Activated T-helper 1 cell treated with anti-CD3 and anti-CD28 coated beads, Interleukin-12 subunit alpha, Interleukin-12 subunit beta, Interleukin-2, Interleukin-4 antibody, amounts not matched to agents 30 ng/mL and 10 ng/mL and 1 ng/mL, durations not matched to agents 14 hours and 24 hours and 36 hours (primary cell): ENCODE data around the gene TGFBR3L. TPM values are rescaled to one million over a fixed set of nuclear protein-coding genes. Genes with fewer than 3 reads are reported as not detected.

ENCODE experiments used
- DNase-seq: peaks from one replicate; pipeline ENCODE4 v3.0.0; 2021; ENCODE audit warnings: low spot score
- H3K27ac Mint-ChIP-seq: one replicate; pipeline ENCODE4 v1.8.0; 2021; ENCODE audit warnings: mild to moderate bottlenecking, mixed read lengths
- H3K27me3 Mint-ChIP-seq: one replicate; pipeline ENCODE4 v1.8.0; 2022; ENCODE audit warnings: mild to moderate bottlenecking, moderate library complexity, mixed read lengths; ENCODE audit not compliant: insufficient read depth
- H3K36me3 Mint-ChIP-seq: one replicate; pipeline ENCODE4 v1.8.0; 2021; ENCODE audit warnings: low read depth, mixed read lengths
- H3K4me1 Mint-ChIP-seq: one replicate; pipeline ENCODE4 v1.8.0; 2021; ENCODE audit warnings: low read depth, mixed read lengths
- H3K4me3 Mint-ChIP-seq: one replicate; pipeline ENCODE4 v1.8.0; 2021; ENCODE audit warnings: mild to moderate bottlenecking, moderate library complexity, mixed read lengths
- H3K9me3 Mint-ChIP-seq: one replicate; pipeline ENCODE4 v1.8.0; 2021; ENCODE audit warnings: mixed read lengths
- intact Hi-C: fragments of 100-400 bp; cut with micrococcal nuclease; formaldehyde crosslinking; loops from one replicate; pipeline ENCODE4 v1.15.1; 2024
- total RNA-seq: library from RNA; stranded (reverse); gene quantifications from 2 replicates; pipeline ENCODE4 v1.2.3, GENCODE V29; 2022

TGFBR3L gene
- total RNA-seq, 1 donor from 2014 or later, result 6.9 TPM

DNA sequence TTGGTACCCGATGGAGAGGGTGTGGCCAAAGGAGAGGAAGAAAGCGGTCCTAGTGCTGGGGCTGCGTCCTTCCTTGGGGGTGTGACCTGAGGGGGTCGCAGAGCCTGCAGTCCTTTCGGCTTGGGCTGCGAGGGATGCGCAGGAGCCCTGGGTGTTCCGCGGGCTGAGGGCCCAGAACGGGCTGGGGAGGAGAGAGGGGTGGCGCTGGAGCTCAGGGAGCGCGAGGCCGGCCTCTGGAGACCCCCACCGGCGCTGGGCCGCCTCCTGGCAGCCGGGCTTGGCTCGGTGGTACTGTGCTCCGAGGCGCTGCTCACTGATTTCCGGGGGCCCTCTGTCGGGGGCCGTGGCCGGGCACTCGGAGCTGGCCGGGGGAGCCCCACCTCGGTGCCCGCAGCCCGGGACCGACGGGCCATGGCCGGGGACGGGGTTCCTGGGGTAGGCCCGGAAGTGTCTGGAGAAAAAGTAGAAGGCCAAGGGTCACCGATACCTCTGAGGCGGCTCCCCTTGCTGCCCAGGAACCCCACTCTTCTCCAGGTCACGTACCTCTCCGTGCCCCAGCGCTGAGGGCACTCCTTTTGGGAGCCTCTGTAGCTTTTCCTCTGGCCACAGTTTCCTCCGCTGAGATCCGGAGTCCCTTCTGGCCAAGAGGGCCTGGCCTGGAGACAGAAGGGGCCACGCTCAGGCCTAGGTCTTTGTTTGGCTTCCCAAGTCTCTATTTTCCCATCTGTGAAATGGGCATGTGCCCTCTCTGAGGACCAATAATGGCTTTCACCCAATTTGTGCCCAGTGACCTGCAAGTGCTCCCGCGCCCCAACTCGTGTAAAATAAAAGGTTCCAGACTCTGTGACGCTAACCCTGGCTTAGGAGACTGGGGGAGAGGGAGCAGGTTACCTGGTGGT lies 42.1 kb upstream of the TGFBR3L start:
- H3K4me1 Mint-ChIP-seq, result peaks cover 14% of the 10 kb centered on the region
- H3K36me3 Mint-ChIP-seq, result no peaks in the 10 kb centered on the region
- no peak overlapping the region for H3K27ac Mint-ChIP-seq
- no peaks in the 10 kb centered on the region for H3K9me3 Mint-ChIP-seq
- no peak for DNase-seq
- intact Hi-C loops, result no loop called here
- no peak overlapping the region for H3K4me3 Mint-ChIP-seq
- peaks cover 40% of the 10 kb centered on the region for H3K27me3 Mint-ChIP-seq

DNA sequence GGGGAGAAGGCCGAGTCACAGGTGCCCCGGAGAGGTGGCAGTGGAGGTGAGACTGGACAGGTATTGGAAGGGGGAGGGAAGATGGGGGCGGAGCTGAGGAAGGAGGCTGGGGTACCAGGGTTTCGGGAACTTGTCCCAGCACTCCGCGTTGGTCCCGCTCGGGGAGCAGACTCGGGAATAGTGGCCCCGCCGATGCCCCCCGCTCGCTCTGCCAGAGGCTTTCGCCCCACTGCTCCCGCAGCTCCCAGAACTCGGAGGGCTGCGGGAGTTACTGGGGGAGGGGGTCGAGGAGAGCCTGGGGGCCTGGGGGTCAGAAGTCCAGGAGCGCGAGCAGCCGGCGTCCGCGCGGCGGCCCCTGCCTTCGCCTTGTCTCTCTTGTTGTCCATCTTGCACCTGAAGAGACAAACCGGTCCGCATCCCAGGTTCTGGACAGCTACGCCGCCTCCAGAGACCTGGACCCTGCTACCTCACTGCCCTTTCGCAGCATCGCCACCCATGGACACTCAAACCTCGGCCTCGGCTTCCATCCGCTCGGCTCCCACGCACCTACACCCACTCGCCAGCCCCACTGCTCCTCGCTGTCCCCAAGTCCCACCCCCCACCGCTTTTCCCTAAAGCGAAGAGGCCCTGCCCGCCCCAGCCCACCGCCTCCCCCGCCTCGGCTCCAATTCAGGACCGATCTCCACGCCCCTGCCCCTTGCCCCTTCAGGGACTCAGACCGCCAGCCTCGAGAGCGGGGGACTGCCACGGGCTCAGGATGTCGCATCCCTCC lies 41.1 kb upstream of the TGFBR3L start:
- Mint-ChIP-seq H3K27me3 (peaks cover 32% of the 10 kb centered on the region), H3K4me3 (peak overlapping the region; percentile 80), H3K36me3 (no peaks in the 10 kb centered on the region), H3K4me1 (peaks cover 14% of the 10 kb centered on the region), H3K27ac (no peak overlapping the region), H3K9me3 (no peaks in the 10 kb centered on the region)
- intact Hi-C loops, result no loop called here
- no peak for DNase-seq

DNA sequence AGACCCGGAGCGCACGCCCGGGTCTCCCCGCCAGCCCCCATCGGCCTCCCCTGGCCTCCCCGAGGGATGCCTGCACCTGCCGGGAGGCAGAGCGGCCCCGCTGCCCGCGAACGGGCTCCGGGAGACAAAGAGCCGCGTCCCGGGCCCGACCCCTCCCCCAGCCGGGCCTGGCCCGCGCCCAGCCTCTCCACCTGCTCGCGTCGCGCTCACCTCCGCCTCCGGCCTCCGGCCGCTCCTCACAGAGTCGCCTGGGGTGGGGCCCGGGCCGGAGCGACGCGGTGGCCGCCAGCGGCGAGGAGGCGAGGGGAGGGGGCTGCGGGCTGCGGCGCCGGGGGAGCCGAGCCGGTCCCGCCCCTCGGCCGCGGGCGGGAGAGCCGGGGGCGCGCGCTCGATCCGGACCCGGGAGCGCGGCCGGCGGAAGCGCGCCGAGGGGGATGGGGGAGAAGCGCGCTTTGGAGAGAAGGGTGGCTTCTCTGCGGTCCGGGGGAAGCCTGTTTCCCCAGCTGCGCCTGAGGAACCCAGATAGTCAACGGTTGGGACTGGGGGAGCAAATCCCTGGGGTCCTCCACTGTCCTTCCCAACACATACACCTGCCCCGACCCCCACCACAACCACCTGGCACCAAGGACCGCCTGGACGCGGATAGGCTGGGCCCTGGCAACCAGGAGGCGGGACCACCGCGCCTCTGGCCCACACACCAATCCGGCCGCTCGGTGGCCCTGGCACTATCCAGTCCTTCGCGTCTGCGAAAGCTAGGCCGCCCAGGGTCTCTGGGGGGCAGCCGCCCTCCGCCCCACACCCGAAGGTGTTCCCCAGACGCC lies 40.3 kb upstream of the TGFBR3L start, which contains the start of gene PRR36:
Gene PRR36 (minus strand): TSS at position 315 of the 821 bp plus-strand sequence. CDS start 701 bp downstream, outside the sequence.
- Mint-ChIP-seq H3K9me3 (no peaks in the 10 kb centered on the region), H3K4me3 (peak within 1 kb of the TSS; percentile 80), H3K27me3 (peaks cover 32% of the 10 kb centered on the region), H3K36me3 (no peaks in the 10 kb centered on the region), H3K4me1 (peaks cover 14% of the 10 kb centered on the region), H3K27ac (no peak within 1 kb of the TSS)
- intact Hi-C loops, result no loop called here
- no peak for DNase-seq

DNA sequence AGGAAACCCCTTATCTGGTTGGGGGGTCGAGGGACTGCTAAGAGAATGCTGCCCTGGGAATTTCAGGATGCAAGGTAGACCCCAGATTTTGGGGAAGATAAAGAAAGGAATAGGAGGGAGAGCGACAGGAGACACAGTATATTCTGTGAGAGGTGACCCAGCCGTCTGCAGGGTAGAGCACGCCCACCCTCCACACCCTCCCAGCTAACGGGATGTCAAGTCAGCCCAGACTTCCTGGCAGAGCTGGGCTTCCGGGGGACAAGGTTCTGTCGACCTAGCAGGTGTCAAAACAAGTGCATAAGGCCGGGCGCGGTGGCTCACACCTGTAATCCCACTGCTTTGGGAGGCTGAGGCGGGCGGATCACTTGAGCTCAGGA lies 39.7 kb upstream of the TGFBR3L start:
- DNase-seq, result no peak
- Mint-ChIP-seq H3K27ac (no peak overlapping the region), H3K27me3 (peaks cover 32% of the 10 kb centered on the region), H3K4me3 (no peak overlapping the region), H3K4me1 (peaks cover 14% of the 10 kb centered on the region), H3K36me3 (no peaks in the 10 kb centered on the region), H3K9me3 (no peaks in the 10 kb centered on the region)
- intact Hi-C loops, result no loop called here

DNA sequence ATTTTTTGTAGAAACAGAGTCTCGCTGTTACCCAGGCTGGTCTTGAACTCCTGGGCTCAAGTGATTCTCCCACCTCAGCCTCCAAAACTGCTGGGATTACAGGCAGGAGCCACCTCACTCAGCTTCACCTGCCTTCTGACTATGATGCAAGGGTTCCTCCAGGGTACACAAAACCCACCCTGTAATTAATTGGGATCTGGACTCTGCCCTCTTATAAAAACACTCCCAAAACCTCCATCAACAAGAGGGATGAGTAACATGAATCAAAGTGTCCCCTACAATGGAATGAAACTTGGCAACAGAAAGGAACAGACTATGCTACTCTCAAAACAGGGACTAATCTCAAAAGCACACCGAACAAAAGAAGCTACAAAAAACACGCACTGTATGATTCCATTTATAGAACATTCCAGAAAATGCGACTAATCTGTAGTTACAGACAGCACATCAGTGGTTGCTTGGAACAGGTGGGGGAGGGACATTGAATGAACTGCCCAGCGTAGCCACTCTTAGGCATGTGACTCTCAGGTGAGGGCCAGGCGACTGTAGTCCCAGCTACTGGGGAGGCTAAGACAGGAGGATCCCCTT lies 37.3 kb upstream of the TGFBR3L start:
- intact Hi-C loops, result no loop called here
- DNase-seq, result no peak
- Mint-ChIP-seq H3K36me3 (no peaks in the 10 kb centered on the region), H3K4me1 (no peaks in the 10 kb centered on the region), H3K4me3 (no peak overlapping the region), H3K27ac (no peak overlapping the region), H3K9me3 (no peaks in the 10 kb centered on the region), H3K27me3 (peaks cover 22% of the 10 kb centered on the region)

DNA sequence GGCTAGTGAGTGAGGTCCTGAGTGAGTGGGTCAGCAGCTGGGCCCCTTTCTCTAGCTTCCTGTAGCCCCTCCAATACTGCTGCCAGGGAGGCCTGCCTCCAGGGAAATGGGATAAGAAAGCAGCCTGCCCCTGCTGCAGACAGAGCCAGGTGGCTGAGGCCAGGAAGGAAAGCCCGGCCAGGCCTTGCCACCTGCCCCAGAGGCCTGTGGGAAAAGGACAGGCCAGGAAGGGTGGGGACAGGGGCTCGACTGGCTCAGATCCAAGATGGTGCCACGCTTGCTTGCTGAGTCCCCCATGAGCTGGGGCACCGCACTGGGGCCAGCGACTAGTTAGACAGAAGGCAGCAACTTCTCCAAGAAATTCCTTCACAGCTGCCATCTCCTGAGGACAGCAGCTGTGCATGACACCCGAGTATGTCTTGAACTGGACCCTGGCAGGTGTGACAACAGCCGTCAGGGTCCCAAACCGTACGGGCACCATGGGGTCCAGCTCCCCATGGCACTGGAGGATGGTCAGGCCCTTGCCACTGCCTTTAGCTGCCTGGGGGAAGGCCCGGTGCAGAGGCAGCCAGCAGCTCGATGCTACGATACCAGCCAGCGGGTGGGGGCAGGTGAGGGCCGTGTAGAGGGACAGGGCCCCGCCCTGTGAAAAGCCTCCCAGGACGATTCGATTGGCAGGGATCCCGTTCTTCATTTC lies 35.4 kb upstream of the TGFBR3L start:
- Mint-ChIP-seq H3K4me3 (no peak overlapping the region), H3K27ac (no peak overlapping the region), H3K4me1 (no peaks in the 10 kb centered on the region), H3K27me3 (peaks cover 13% of the 10 kb centered on the region), H3K36me3 (no peaks in the 10 kb centered on the region), H3K9me3 (no peaks in the 10 kb centered on the region)
- no peak for DNase-seq
- intact Hi-C loops, result no loop called here

DNA sequence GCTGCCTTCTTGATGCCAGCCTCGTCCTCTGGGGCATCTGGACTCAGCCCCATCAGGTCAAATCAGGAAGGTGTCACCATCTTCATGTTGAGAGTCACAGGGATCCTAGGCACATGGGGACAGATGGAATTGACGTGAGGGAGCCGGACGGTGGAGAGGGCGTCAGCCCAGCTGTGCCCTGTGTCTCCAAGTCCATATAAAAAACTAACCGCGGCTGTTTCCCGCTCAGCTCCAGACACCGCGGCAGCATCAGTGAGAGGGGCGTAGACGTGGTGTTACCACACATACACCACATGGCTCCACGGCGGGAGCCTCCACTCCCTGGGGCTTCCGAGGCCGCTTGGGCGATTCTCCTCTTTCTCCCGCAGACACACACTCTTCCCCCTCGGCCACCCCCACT lies 34.8 kb upstream of the TGFBR3L start:
- no peaks in the 10 kb centered on the region for H3K36me3 Mint-ChIP-seq
- peaks cover 13% of the 10 kb centered on the region for H3K27me3 Mint-ChIP-seq
- no peak for DNase-seq
- intact Hi-C loops, result no loop called here
- H3K9me3 Mint-ChIP-seq, result no peaks in the 10 kb centered on the region
- no peak overlapping the region for H3K27ac Mint-ChIP-seq
- no peak overlapping the region for H3K4me3 Mint-ChIP-seq
- no peaks in the 10 kb centered on the region for H3K4me1 Mint-ChIP-seq

DNA sequence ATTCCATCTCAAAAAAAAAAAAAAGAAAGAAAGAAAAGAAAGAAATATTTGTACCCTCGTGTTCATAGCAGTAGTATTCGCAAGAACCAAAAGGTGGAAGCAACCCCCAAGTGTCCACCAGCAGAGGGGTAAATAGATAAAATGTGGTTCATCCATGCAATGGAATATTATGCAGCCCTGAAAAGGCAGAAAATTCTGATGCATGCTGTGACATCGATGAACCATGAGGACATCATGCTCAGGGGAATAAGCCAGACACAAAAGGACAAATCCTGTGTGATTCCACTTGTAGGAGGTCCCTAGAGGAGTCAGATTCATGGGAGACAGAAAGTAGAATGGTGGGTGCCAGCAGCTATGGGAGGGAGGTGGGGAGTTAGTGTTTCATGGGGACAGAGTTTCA lies 32.7 kb upstream of the TGFBR3L start:
- peaks cover 2% of the 10 kb centered on the region for H3K27me3 Mint-ChIP-seq
- no peaks in the 10 kb centered on the region for H3K9me3 Mint-ChIP-seq
- H3K4me1 Mint-ChIP-seq, result no peaks in the 10 kb centered on the region
- H3K27ac Mint-ChIP-seq, result no peak overlapping the region
- H3K4me3 Mint-ChIP-seq, result no peak overlapping the region
- DNase-seq, result no peak
- intact Hi-C loops, result no loop called here
- H3K36me3 Mint-ChIP-seq, result no peaks in the 10 kb centered on the region

DNA sequence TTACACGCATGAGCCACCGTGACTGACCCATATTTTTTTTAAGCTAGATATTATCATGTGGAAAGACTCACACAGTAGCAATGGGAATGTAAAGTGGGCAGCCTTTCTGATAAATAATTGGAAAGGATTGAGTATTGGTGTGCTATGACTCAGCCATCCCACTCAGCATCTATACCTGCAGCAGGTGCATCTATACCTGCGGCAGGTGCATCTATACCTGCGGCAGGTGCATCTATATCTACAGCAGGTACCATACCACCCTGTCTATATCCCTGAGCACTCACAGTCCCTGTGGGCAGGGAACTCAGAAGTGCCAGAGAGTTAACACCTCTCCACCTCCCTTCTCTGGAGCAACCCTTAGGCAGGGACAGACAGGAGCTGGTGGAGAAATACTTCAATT lies 31.5 kb upstream of the TGFBR3L start:
- no peaks in the 10 kb centered on the region for H3K36me3 Mint-ChIP-seq
- H3K4me1 Mint-ChIP-seq, result no peaks in the 10 kb centered on the region
- no peak overlapping the region for H3K27ac Mint-ChIP-seq
- H3K27me3 Mint-ChIP-seq, result peaks cover 6% of the 10 kb centered on the region
- no peak overlapping the region for H3K4me3 Mint-ChIP-seq
- H3K9me3 Mint-ChIP-seq, result no peaks in the 10 kb centered on the region
- no peak for DNase-seq
- intact Hi-C loops, result no loop called here

DNA sequence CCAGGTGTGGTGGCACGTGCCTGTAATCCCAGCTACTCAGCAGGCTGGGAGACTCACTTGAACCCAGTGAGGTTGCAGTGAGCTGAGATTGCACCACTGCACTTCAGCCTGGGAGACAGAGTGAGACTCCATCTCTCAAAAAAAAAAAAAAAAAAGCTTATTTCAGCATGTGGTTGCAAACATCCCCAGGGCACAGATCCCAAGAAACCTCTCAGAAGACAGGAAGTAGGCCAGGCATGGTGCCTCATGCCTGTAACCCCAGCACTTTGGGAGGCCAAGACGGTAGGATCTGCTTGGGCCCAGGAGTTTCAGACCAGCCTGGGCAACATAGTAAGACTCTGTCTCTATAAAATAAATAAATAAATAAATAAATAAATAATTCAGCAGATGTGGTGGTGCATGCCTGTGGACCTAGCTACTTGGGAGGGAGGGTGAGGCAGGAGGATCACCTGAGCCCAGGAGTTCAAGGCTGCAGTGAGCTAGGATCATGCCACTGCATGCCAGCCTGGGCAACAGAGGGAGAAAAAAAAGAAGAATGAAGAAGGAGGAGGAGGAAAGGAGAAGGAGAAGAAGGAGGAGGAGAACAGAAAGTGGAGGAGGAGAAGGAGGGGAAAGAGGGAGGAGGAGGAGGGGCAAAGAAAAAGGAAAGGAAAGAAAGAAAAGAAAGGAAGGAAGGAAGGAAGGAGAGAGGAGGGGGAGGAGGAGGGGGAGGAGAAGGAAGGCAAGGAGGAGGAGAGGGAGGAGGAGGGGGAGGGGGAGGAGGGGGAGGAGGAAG lies 30.6 kb upstream of the TGFBR3L start:
- no peak for DNase-seq
- intact Hi-C loops, result no loop called here
- Mint-ChIP-seq H3K27ac (no peak overlapping the region), H3K9me3 (no peaks in the 10 kb centered on the region), H3K4me1 (no peaks in the 10 kb centered on the region), H3K4me3 (no peak overlapping the region), H3K36me3 (no peaks in the 10 kb centered on the region), H3K27me3 (peaks cover 9% of the 10 kb centered on the region)

DNA sequence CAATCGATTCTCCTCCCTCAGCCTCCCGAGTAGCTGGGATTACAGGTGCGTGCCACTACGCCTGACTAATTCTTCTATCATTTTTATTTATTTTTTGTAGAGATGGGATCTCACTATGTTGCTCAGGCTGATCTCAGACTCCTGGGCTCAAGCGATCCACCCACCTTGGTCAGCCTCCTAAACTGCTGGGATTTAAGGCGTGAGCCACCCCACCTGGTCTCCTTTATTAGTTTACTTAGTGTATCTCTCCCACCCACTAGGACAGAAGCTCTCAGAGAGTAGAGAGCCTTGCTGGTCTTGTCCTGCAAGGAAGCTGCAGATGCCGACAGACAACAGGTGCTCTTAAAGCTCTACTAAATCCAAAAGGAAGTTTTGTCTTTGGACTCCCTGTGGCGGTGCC lies 28.8 kb upstream of the TGFBR3L start:
- H3K4me1 Mint-ChIP-seq, result no peaks in the 10 kb centered on the region
- intact Hi-C loops, result no loop called here
- H3K36me3 Mint-ChIP-seq, result no peaks in the 10 kb centered on the region
- H3K4me3 Mint-ChIP-seq, result no peak overlapping the region
- no peaks in the 10 kb centered on the region for H3K9me3 Mint-ChIP-seq
- no peak overlapping the region for H3K27ac Mint-ChIP-seq
- DNase-seq, result no peak
- peaks cover 13% of the 10 kb centered on the region for H3K27me3 Mint-ChIP-seq
